ENCODE measurements around the gene GARS1.

Gene GARS1

DNA sequence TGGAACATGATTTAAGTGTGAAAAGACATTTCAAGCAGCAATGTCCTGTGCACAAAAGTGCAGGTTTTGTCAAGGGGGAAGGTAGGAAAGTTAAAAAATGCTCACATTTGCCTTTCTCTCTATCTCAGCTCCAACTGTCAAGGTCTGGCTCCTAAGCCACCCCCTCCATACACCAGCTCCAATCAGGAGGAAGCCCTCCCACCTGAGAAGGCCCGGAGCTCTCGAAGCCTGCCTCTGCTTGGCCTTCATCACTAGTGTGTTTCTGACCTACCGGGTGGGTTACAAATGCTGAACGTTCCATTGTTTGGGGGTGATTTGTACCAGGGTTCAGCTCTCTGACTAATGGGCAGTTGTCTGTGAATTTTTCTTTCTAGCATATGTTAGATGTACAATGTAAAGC lies 73.4 kb downstream of the GARS1 start:
- Histone ChIP-seq H3K4me1 (ENCODE audit: insufficient read depth, low read length, severe bottlenecking) (no peaks in the 10 kb centered on the region), H3K4me2 (ENCODE audit: low read length) (no peak overlapping the region), H2AFZ (ENCODE audit: low read length) (no peak overlapping the region), H3K9me2 (ENCODE audit: low read depth, low read length) (no peaks in the 10 kb centered on the region), H3K36me3 (ENCODE audit: insufficient read depth, low read length) (no peaks in the 10 kb centered on the region), H3F3A (ENCODE audit: insufficient read depth, low read length) (no peaks in the 10 kb centered on the region), H3K27me3 (ENCODE audit: insufficient read depth, low read length) (no peaks in the 10 kb centered on the region; the same call in 1 of the 2 replicates), H3K27ac (ENCODE audit: low read depth, low read length, poor library complexity, severe bottlenecking) (no peak overlapping the region), H3K79me2 (ENCODE audit: insufficient read depth, low read length) (no peaks in the 10 kb centered on the region), H3K9ac (ENCODE audit: low read length) (no peak overlapping the region), H3K4me3 (ENCODE audit: low read depth, low read length, poor library complexity, severe bottlenecking) (no peak overlapping the region), H4K20me1 (ENCODE audit: insufficient read depth, low read length) (no peaks in the 10 kb centered on the region), H3K9me3 (ENCODE audit: low read length) (no peaks in the 10 kb centered on the region)
- TF ChIP-seq EZH2 (IDR thresholded peaks at IDR 0.05; ENCODE audit: borderline replicate concordance, low read length), result no peak
- no peak for TF ChIP-seq CTCF (IDR thresholded peaks at IDR 0.05; ENCODE audit: low read length)

DNA sequence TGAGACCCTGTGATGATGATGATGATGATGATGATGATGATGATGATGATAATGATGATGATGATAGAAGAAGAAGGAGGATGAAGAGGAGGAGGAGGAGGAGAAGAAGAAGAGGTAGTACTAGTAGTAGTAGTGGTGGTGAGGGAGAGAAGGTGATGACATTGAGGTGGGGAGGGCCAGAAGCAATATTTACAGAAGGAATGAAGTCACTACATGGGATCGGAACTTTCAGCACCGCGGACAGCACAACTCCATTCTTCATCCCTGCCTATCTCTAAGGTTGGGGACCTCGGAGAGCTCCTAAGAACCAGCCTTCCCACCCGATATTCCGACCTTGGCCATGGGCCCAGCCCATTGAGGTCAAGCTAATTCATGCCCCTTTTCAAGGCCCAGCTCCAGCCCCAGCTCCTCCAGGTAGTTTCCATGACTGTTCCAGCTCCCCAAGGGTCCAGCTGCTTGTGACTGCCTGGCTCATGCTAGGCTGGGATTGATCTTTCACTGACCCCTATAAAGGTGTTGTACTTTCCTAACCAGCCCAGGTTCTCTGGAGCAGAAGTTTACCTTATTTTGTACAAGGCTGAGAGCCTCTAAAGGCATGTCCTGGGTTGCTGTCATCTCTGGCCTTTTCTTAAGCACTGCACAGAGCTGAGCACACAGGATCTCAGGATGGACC lies 77.3 kb downstream of the GARS1 start:
- H3K4me2 ChIP-seq (ENCODE audit: low read length), result no peak overlapping the region
- H3K4me3 ChIP-seq (ENCODE audit: low read depth, low read length, poor library complexity, severe bottlenecking), result no peak overlapping the region
- no peak overlapping the region for H3K27ac ChIP-seq (ENCODE audit: low read depth, low read length, poor library complexity, severe bottlenecking)
- no peaks in the 10 kb centered on the region; the same call in 1 of the 2 replicates for H3K27me3 ChIP-seq (ENCODE audit: insufficient read depth, low read length)
- no peaks in the 10 kb centered on the region for H3F3A ChIP-seq (ENCODE audit: insufficient read depth, low read length)
- H4K20me1 ChIP-seq (ENCODE audit: insufficient read depth, low read length), result no peaks in the 10 kb centered on the region
- no peaks in the 10 kb centered on the region for H3K36me3 ChIP-seq (ENCODE audit: insufficient read depth, low read length)
- no peaks in the 10 kb centered on the region for H3K79me2 ChIP-seq (ENCODE audit: insufficient read depth, low read length)
- H3K9ac ChIP-seq (ENCODE audit: low read length), result no peak overlapping the region
- TF ChIP-seq CTCF (IDR thresholded peaks at IDR 0.05; ENCODE audit: low read length) (no peak), EZH2 (IDR thresholded peaks at IDR 0.05; ENCODE audit: borderline replicate concordance, low read length) (no peak)
- no peaks in the 10 kb centered on the region for H3K9me2 ChIP-seq (ENCODE audit: low read depth, low read length)
- H3K4me1 ChIP-seq (ENCODE audit: insufficient read depth, low read length, severe bottlenecking), result no peaks in the 10 kb centered on the region
- H2AFZ ChIP-seq (ENCODE audit: low read length), result no peak overlapping the region
- H3K9me3 ChIP-seq (ENCODE audit: low read length), result no peaks in the 10 kb centered on the region

- TF ChIP-seq CTCF (IDR thresholded peaks at IDR 0.05; ENCODE audit: low read length), result no peak
- no peak for TF ChIP-seq EZH2 (IDR thresholded peaks at IDR 0.05; ENCODE audit: borderline replicate concordance, low read length)
- no peak overlapping the region for H2AFZ ChIP-seq (ENCODE audit: low read length)
- H3K4me3 ChIP-seq (ENCODE audit: low read depth, low read length, poor library complexity, severe bottlenecking), result no peak overlapping the region
- peaks cover 5% of the 10 kb centered on the region; the same call in 1 of the 2 replicates for H3K27me3 ChIP-seq (ENCODE audit: insufficient read depth, low read length)
- no peaks in the 10 kb centered on the region for H3K4me1 ChIP-seq (ENCODE audit: insufficient read depth, low read length, severe bottlenecking)
- H3K9me2 ChIP-seq (ENCODE audit: low read depth, low read length), result no peaks in the 10 kb centered on the region
- no peaks in the 10 kb centered on the region for H4K20me1 ChIP-seq (ENCODE audit: insufficient read depth, low read length)
- no peak overlapping the region for H3K4me2 ChIP-seq (ENCODE audit: low read length)
- no peaks in the 10 kb centered on the region for H3K36me3 ChIP-seq (ENCODE audit: insufficient read depth, low read length)
- H3K9me3 ChIP-seq (ENCODE audit: low read length), result no peaks in the 10 kb centered on the region
- no peak overlapping the region for H3K9ac ChIP-seq (ENCODE audit: low read length)
- H3K27ac ChIP-seq (ENCODE audit: low read depth, low read length, poor library complexity, severe bottlenecking), result no peak overlapping the region
- H3F3A ChIP-seq (ENCODE audit: insufficient read depth, low read length), result no peaks in the 10 kb centered on the region
- H3K79me2 ChIP-seq (ENCODE audit: insufficient read depth, low read length), result no peaks in the 10 kb centered on the region
Measured at GRCh38 chr7:30674420-30674819, 79.7 kb downstream of the GARS1 start.
